GM23338 (cell line): ENCODE data around the gene FN1.

Experiments
- EZH2 ChIP-seq: fragments of 200-600 bp; sonication (generic); IDR thresholded peaks from one replicate; pipeline ENCODE4 v1.8.0; 2017; ENCODE audit warnings: antibody characterized with exemption, mild to moderate bottlenecking, low read depth; ENCODE audit not compliant: unreplicated experiment
- EZH2phosphoT487 ChIP-seq: fragments of 200-600 bp; sonication (generic); IDR thresholded peaks from one replicate; pipeline ENCODE4 v1.8.1; 2018; ENCODE audit warnings: antibody characterized with exemption; ENCODE audit not compliant: unreplicated experiment
- POLR2AphosphoS5 ChIP-seq: IDR thresholded peaks from 2 replicates; pipeline ENCODE4 v1.6.1; 2016; ENCODE audit warnings: antibody characterized with exemption, low read depth
- TF ChIP-seq, protein P1 (sequence below), 2 experiments: fragments of 200-600 bp in 1 of 2; sonication (generic) in 1 of 2; conservative IDR thresholded peaks; 2 replicates each; pipeline versions ENCODE4 v1.5.1 to v1.6.1; 2016 to 2017; ENCODE audit warnings: antibody characterized with exemption in 2 of 2, low read depth in 2 of 2, mild to moderate bottlenecking in 2 of 2, moderate library complexity in 1 of 2
- TF ChIP-seq, protein P2 (sequence below): IDR thresholded peaks from 2 replicates; pipeline ENCODE4 v1.6.1; 2016; ENCODE audit warnings: antibody characterized with exemption

DNA sequence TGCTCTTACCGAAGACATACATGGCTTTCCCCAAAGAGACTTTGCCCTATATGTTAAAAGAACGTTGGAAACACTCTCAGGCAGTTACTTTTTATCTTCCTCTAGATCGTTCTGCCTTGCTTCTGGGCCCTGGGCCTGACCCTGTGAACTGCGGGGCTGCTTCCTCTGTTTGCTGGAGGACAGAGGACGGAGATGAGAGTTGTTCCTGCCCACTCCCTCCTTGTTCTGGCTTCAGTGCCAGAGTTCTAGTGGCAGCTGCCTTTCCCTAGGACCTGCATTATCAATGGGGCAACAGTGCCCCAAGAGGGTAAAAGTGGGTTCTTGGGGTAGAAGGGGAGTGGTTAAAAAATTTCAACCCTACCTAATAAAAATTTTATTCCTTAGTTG lies 6.5 kb upstream of the FN1 start:
- TF ChIP-seq, protein P1, sequence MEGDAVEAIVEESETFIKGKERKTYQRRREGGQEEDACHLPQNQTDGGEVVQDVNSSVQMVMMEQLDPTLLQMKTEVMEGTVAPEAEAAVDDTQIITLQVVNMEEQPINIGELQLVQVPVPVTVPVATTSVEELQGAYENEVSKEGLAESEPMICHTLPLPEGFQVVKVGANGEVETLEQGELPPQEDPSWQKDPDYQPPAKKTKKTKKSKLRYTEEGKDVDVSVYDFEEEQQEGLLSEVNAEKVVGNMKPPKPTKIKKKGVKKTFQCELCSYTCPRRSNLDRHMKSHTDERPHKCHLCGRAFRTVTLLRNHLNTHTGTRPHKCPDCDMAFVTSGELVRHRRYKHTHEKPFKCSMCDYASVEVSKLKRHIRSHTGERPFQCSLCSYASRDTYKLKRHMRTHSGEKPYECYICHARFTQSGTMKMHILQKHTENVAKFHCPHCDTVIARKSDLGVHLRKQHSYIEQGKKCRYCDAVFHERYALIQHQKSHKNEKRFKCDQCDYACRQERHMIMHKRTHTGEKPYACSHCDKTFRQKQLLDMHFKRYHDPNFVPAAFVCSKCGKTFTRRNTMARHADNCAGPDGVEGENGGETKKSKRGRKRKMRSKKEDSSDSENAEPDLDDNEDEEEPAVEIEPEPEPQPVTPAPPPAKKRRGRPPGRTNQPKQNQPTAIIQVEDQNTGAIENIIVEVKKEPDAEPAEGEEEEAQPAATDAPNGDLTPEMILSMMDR (conservative IDR thresholded peaks at IDR 0.05; ENCODE audit: low read depth in 2 of 2), result peak in 1 of 2 experiments; percentile 32; a peak in 2 of 4 replicates
- TF ChIP-seq POLR2AphosphoS5, result no peak
- no peak for TF ChIP-seq EZH2phosphoT487
- TF ChIP-seq EZH2, result no peak
- TF ChIP-seq, protein P2, sequence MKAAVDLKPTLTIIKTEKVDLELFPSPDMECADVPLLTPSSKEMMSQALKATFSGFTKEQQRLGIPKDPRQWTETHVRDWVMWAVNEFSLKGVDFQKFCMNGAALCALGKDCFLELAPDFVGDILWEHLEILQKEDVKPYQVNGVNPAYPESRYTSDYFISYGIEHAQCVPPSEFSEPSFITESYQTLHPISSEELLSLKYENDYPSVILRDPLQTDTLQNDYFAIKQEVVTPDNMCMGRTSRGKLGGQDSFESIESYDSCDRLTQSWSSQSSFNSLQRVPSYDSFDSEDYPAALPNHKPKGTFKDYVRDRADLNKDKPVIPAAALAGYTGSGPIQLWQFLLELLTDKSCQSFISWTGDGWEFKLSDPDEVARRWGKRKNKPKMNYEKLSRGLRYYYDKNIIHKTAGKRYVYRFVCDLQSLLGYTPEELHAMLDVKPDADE, result no peak
